ENCODE measurements around the gene EDNRA.
A peak's percentile ranks its signal among the peaks of the same experiment; 100 is the strongest.

Gene EDNRA

GRCh38 chr4:147498031-147498660, 17.2 kb downstream of the EDNRA start:
- no peak for DNase-seq

- no peak for DNase-seq
Measured at GRCh38 chr4:147508346-147508745, 27.4 kb downstream of the EDNRA start.

GRCh38 chr4:147509386-147509785, 28.5 kb downstream of the EDNRA start:
- DNase-seq, result no peak

- no peak for DNase-seq
Measured at GRCh38 chr4:147510962-147511668, 30.2 kb downstream of the EDNRA start.

GRCh38 chr4:147513091-147513490, 32.2 kb downstream of the EDNRA start:
- DNase-seq, result no peak

- no peak for DNase-seq
Measured at GRCh38 chr4:147513952-147514351, 33.1 kb downstream of the EDNRA start.

- DNase-seq, result no peak
Measured at GRCh38 chr4:147515220-147515936, 34.5 kb downstream of the EDNRA start.

GRCh38 chr4:147516133-147516532, 35.2 kb downstream of the EDNRA start:
- no peak for DNase-seq

GRCh38 chr4:147518086-147518485, 37.2 kb downstream of the EDNRA start:
- DNase-seq, result no peak

- DNase-seq, result peak in 1 of 2 experiments; percentile 27
Measured at GRCh38 chr4:147518846-147519767, 38.2 kb downstream of the EDNRA start.

- DNase-seq, result no peak
Measured at GRCh38 chr4:147524601-147525000, 43.7 kb downstream of the EDNRA start.

GRCh38 chr4:147525494-147526271, 44.8 kb downstream of the EDNRA start:
- DNase-seq, result no peak

- DNase-seq, result no peak
Measured at GRCh38 chr4:147526272-147526654, 45.4 kb downstream of the EDNRA start.

GRCh38 chr4:147528054-147528453, 47.2 kb downstream of the EDNRA start:
- DNase-seq, result peak in 1 of 2 experiments; percentile 39

GRCh38 chr4:147530134-147530533, 49.2 kb downstream of the EDNRA start:
- no peak for DNase-seq

- no peak for DNase-seq
Measured at GRCh38 chr4:147530723-147531122, 49.8 kb downstream of the EDNRA start.

- DNase-seq, result no peak
Measured at GRCh38 chr4:147532896-147533295, 52.0 kb downstream of the EDNRA start.

GRCh38 chr4:147533331-147533730, 52.4 kb downstream of the EDNRA start:
- no peak for DNase-seq

GRCh38 chr4:147535124-147535523, 54.2 kb downstream of the EDNRA start:
- DNase-seq, result no peak

GRCh38 chr4:147538711-147539110, 57.8 kb downstream of the EDNRA start:
- no peak for DNase-seq

- DNase-seq, result no peak
Measured at GRCh38 chr4:147539959-147540358, 59.1 kb downstream of the EDNRA start.
